Stimulated activated CD4-positive, alpha-beta T cell treated with anti-CD3 and anti-CD28 coated beads, Interleukin-2, amount 100 ng/mL, for 24 hours (primary cell): ENCODE results near the gene ERAP2.
"Not testable (repeated sequence)": the region's sequence is repeated elsewhere in the genome, so short reads cannot be mapped to it uniquely, and the experiment has no call there.

Experiments
- DNase-seq, 2 donors: peaks; one replicate each; pipeline ENCODE4 v3.0.0-alpha.2; 2020

Gene ERAP2

DNA sequence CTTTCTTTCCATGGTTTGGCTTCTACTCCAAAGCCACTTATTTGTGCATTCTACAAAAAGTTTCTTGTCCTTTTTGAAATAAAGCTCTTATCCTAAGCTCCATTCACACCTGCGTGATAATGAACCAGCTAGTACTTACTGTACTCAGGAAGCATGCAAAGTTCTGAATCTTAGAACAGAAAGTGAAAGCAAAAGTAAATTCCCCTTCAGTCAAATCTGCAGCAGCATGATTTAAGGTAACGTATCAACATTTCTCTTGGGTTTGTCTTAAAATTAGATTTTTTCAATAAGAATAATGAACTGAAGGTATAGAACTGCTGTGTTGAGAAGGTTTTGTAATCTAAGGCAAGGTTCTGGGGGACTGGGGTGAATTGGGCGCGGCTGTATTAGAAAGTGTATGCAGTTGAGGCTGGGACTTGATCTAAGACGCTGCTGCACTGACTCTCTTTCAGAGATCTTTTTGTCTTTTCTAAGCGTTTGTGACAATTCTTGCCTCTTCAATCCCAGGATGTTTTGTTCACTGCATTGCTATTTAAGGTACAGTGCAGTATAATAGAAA is at the start of gene ERAP2:
TSS of gene ERAP2 (plus strand) at position 209 of the 559 bp plus-strand sequence. CDS start 3,186 bp downstream, outside the sequence.
- DNase-seq, result peak in 1 of 2 donors; percentile 37

- no peak for DNase-seq
Observed at GRCh38 chr5:96829297-96829696, 47.0 kb upstream of the ERAP2 start.

DNA sequence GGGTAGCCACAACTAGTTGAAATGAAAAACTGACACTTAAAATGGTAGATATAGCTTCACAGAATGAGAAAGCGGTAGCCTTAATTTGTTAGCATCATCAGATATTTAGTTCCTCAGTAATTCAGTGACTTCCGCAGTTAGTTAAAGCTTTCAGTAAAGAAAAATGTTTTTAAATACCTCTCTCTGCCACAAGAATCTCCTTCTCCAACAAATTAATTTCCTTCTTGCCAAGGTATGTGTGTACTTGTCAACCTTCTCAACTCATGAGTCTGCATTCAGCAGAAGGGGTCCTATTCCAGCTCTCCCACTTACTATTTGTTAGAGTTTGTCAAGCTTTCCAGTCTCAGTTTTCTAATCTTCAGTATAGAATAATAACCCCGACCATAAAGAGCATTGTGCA is 42.3 kb upstream of the ERAP2 start:
- no peak for DNase-seq

GRCh38 chr5:96835791-96836191 is 40.5 kb upstream of the ERAP2 start:
- no peak for DNase-seq

- no peak for DNase-seq
Observed at GRCh38 chr5:96836817-96837216, 39.5 kb upstream of the ERAP2 start.

- DNase-seq, result no peak
Observed at GRCh38 chr5:96837303-96837702, 39.0 kb upstream of the ERAP2 start.

DNA sequence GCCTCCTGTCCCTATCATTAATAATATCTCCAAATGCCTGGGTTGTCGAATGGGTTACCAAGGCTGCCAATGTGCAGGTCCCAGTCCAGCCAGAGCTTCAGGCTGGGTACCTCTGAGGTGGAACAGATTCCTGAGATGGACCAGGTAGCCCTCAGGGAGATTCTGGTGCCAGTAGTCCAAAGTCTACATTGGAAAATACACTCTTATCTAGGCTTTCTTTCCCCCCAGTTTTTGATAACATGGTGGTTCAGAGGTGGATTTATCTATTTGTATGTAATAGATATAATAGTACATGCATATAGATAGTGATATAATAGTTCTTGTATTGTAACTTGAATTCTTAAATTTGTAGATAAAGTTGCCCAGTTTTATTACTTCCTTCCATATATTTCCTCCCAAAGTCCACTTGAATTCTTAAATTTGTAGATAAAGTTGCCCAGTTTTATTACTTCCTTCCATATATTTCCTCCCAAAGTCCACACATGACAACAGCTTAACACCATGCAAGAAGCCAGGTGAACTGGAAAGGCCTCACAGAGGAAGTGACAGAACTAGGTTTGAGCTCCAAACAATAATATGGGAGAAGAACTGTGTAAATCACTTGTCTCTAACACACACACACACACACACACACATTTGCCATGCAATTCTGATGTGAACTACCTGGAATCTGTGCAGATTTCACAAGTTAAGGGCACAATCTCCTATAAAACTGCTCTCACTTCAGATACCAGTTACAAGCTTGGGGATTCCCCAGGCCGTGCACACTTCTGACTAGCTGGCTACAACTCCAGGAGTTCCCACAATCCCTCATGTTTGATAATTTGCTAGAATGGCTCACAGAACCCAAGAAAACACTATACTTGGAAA is 37.9 kb upstream of the ERAP2 start:
- no peak for DNase-seq

GRCh38 chr5:96839071-96839592 is 37.2 kb upstream of the ERAP2 start:
- no peak for DNase-seq

DNA sequence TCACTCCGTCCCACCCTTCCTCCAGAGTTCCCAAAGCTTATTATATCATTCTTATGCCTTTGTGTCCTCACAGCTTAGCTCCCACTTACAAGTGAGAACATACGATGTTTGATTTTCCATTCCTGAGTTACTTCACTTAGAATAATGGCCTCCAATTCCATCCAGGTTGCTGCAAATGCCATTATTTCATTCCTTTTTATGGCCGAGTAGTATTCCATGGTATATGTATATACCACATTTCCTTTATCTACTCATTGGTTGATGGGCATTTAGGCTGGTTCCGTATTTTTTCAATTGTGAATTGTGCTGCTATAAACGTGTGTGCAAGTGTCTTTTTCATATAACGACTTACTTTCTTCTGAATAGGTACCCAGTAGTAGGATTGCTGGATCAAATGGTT is 34.4 kb upstream of the ERAP2 start:
- DNase-seq, result not testable (repeated sequence)

DNA sequence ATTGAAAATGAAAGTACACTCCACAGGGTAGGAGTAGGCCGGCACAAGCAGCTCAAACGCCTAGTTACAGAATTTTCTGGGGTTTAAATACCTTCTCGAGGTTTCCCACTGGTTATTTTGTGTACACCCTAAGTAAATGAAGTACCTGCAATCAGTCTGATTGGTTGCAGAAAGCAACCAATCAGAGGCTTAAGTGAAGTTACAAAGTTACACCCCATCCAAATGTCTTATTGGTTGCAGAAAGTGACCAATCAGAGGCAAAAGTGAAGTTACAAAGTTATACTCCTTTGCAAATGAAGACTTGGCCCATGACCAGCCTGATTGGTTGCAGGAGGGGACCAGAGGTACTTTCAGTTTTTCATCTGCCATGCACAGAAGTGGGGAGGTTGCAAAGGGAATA is 33.2 kb upstream of the ERAP2 start:
- no peak for DNase-seq

GRCh38 chr5:96844481-96844990 is 31.8 kb upstream of the ERAP2 start:
- DNase-seq, result no peak

GRCh38 chr5:96851312-96852062 is 24.8 kb upstream of the ERAP2 start:
- no peak for DNase-seq

DNA sequence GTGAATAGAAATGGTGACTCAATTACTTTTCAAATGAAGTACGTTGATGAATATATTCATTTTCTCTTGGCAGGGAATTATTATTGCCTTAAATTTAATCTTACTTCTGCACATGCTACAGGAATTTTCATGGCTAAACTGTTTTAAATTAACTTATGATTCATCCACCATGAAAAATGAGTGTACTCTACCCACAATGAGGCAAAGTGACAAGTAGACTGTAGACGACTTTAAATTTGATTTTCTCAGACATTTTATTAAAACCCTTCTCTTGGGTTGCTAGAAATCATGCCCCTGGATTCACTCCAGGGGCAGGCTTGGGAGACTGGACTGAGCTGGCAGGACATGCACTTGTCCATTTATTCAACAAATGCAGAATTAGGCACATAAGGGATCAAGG is 23.5 kb upstream of the ERAP2 start:
- no peak for DNase-seq

GRCh38 chr5:96854067-96854466 is 22.2 kb upstream of the ERAP2 start:
- no peak for DNase-seq

DNA sequence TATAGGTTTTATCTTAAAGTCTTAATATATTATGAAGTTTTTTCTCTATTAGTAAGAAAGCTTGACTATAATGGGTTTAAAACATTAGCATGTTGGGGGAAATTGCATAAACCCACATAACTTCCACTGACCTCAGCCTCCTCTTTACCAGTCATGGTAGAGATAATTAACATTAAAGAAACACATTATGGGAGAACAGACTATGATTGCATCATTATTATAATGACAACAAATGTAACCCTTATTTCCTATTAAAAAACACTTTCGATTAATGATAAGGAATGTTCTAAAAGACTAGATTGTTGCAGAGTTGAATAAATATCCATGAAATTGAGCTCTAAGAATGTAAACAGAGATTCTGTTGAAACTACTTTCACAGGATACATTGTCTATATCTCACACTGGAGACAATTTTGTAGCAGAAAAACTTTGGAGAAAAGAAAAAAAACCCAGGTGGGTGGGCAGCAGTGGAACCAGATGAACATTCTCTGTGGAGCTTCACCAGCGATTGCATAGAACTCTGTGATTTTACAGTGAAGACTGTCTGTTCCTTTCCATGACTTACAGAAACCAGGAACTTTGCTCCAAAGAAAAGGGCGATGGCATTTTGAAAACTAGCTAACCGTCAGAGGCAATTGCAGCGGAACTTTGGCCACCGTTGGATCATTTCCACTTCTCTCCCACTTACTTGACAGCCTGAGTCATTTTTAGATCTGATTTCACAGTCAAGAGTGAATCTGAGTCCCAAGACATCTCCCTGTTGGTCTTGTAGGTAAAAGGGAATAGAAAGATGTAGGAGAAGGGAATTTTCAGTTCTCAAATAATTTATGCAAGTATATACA is 21.0 kb upstream of the ERAP2 start:
- DNase-seq, result no peak

DNA sequence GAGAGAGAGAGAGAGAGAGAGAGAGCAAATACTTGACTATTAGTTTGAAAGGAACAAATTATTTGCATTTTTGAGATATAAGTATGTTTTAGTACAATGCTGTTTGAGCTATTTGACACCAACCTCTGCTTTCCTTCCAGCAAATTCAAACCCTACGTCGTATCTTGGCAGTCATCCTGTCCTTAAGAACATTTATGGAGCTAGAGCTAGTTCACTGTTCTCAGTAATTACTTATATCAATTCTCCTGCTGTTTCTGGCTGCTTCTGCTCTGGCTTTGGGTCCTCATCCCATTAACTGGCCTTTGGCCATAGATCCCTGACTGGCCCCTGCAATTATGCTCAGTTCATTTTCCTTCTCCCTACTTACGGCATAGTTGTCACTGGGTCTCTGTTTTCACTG is 19.9 kb upstream of the ERAP2 start:
- no peak for DNase-seq

GRCh38 chr5:96857454-96857853 is 18.8 kb upstream of the ERAP2 start:
- DNase-seq, result no peak

GRCh38 chr5:96857924-96858323 is 18.4 kb upstream of the ERAP2 start:
- no peak for DNase-seq

DNA sequence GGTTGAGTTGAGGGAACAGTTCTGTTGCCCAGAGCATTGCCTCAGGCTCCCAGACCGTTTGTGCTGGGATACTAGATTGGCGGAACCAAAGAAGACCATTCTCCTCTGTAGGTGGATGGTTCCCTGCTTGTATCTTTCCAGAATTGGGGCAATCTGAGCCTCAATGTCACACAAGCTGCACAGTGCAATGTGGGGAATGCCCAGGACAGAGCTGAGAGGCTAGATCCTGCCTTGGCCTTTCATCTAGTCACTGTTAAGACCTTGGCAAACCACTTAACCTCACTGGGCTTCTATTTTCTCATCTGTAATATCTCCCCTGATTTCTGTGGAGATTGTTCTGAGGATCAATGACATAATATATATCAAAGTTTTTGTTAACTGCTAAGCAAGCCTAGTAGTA is 16.9 kb upstream of the ERAP2 start:
- DNase-seq, result no peak

- no peak for DNase-seq
Observed at GRCh38 chr5:96861076-96861475, 15.2 kb upstream of the ERAP2 start.

GRCh38 chr5:96863114-96863513 is 13.2 kb upstream of the ERAP2 start:
- no peak for DNase-seq

DNA sequence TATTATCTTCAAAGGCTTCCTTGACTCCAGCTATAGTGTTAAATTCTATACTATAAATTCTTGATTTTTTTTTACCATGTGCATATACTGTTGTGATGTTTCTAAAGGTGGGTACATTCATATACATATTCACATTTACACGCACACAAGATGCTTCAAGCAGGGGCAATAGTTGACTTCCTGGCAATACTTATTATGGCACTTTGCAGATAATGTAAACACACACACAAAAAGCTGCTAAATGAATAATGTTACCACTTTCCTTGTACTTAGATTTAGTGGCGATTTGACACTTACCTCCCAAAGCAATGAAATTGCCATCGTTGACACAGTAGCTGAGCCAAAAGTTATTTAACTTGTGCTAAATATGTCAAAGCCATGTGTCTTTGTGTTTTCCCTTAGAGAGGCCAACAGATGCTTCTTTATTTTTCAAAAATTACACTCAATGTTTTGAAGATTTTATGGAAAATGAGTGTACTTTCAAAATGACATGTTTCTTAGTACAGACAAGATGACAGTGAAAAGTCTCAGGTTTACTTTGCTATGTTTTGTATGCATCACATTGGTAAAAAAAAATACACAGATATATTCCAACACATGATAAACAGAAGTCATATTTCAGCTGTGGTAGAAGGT is 12.2 kb upstream of the ERAP2 start:
- no peak for DNase-seq
